NCI-H510A (cell line): Measurements from ENCODE around the gene MYOCOS.
"Not testable (repeated sequence)": the region's sequence is repeated elsewhere in the genome, so short reads cannot be mapped to it uniquely, and the experiment has no call there.

Experiments used
- DNase-seq: peaks from one replicate; lab custom pipeline; 2025; lab: John Stamatoyannopoulos, UW

Gene MYOCOS, protein sequence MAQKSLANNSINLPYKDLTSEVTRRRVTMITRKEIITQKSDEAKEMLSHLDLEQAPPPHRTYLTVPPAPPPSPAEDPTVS

DNA sequence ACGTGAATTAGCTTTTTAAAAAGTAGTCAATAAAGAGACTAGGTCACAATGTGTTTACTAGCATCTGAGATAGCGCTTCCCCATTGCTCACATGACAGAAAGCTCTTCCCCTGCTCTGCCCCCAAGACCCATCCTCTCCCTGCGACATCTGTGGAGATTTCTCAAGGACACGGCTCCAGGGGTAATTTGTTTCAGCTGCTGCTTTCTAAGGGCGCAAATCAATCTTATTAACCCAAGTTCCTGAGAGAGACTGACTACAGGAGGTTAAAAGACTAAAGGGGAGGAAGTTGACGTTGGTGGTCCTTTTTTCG is at the start of gene MYOCOS:
MYOCOS (plus strand) TSS at position 92 of the 311 bp plus-strand sequence. CDS start 1,641 bp downstream, outside the sequence.
- DNase-seq, result no peak

DNA sequence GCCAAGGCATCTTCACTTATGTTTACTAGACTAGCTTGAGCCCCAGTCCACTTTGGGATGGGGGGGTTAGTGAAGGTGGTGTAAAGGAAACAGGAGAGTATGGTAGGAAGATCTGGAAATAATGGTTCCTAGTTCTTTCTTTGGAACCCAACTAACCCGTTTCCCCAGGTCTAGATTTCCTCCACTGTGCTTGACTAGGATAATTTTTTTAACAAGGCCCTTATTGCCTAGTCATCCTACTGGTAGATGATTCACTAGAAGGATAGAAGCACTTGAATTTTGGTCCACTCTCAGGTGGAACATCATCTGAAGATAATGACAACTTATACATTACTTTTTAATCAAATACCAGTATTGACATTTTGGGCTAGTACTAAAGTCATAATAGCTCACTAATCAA is 45.9 kb upstream of the MYOCOS start:
- no peak for DNase-seq

DNA sequence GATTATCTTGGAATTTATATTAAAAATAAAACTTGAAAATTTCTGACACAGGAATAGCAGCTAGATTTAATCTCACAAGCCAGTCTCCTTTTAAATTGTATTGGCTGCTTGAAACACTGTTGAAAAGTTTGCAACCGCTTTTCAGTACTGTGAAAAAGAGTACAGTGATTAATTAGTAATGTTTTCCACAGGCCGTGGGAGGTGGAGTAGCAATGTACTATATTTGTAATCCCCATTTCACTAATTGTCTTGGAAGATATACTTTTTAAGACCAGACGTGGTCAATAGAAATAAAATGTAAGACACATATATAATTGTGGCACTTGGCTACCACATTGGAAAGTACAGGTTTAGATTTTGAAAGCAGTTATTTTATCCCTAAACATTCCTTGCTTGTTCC is 40.8 kb upstream of the MYOCOS start:
- no peak for DNase-seq

DNA sequence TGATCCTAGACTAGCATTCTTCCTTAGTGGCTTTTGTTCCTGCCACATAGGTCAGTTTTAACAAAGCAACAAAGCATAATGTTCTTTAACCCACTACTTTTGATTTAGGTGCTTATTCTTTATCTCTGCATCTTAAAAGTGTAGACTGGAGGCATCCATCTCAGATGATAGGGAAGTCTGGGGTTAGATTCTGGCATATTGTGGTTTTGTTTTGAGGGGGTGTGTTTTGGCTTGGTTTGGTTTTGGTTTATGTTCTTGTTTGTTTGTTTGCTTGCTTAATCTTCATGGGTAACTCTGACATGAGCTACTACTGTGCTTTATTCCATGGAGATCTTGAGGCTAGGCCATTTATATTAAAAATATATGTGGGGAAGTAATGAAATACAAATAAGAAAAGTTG is 40.3 kb upstream of the MYOCOS start:
- DNase-seq, result no peak

DNA sequence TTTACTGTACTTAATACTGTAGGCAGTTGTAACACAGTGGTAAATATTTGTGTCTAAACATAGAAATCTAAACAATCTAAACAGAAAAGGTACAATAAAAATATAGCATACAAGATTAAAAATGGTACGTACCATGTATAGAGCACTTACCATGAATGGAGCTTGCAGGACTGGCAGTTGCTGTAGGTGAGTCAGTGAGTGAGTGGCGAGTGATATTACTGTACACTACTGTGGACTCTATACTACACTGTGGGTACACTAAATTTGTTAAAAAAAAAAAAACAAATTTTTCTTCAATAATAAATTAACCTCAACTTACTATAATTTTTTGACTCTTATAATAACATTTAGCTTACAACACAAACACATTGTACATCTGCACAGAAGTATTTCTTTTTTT is 39.5 kb upstream of the MYOCOS start:
- no peak for DNase-seq

DNA sequence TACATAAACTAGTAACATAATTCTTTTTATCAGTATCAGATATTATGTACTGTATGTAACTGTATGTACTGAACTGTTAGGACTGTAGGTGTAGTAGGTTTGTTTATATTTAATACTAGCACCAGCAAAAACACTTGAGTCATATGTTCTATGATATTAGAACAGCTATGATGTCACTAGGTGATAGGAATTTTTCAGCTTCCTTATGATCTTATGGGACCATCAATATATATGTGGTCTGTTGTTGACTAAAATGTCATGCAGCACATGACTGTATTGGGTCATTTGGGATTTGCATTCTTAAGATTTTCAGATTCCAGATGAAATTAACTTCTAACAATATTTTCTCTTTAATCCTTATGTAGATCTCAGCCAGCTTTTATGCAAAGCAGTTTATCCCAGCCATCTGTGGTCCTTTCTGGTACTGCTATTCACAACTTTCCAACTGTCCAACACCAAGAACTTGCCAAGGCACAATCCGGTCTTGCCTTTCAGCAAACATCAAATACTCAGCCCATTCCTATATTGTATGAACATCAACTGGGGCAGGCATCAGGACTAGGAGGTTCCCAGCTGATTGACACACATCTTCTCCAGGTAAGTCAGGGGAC is 38.3 kb upstream of the MYOCOS start:
- DNase-seq, result no peak

DNA sequence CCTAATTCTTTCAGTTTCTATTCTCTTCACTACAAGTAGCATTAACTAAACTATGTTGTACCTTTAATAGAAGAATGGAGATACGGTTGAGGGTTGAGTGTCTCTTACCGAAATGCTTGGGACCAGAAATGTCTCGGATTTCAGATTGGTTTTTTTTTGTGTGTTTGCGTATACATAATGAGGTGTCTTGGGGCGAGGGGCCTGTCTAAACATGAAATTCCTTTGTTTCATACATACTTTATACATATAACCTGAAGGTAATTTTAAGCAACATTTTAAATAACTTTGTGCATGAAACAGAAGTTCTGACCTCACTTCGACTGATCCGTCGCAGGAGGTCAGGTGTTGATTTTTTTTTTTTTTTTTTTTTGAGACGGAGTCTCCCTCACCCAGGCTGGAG is 36.3 kb upstream of the MYOCOS start:
- DNase-seq, result no peak

DNA sequence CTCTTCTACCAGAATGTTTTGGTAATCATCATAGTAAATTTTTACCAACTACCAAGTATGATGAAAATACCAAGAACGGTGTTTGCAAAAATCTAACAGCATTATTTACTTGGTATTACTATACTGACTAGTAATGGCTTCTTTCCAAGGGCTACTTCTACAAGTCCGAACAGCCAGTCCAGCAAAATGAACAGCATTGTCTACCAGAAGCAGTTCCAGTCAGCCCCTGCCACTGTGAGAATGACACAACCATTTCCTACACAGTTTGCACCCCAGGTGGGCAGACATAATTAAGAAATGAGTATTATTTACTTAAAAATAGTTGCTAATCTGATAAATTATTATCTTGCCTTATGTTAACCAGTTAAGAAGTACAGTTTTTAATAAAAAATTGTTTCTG is 33.8 kb upstream of the MYOCOS start:
- DNase-seq, result no peak

DNA sequence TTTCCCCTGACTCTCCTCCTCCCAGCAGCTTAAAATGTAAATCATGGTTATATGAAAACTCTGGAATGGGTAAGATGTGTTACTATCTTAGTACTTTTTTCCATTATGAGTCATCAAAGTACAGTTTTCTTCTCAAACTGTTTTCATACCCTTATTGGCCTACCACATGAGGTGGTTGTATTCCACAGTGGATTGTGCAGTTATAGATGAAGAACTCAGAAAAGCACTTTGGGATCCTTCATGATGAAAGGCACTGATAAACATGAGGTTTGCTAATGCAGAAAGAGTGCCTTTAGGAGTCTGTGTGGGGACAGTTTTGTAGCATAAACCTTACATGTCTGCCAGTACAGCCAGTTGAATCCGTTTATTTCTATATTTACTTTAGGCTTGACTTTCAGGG is 32.0 kb upstream of the MYOCOS start:
- DNase-seq, result no peak

DNA sequence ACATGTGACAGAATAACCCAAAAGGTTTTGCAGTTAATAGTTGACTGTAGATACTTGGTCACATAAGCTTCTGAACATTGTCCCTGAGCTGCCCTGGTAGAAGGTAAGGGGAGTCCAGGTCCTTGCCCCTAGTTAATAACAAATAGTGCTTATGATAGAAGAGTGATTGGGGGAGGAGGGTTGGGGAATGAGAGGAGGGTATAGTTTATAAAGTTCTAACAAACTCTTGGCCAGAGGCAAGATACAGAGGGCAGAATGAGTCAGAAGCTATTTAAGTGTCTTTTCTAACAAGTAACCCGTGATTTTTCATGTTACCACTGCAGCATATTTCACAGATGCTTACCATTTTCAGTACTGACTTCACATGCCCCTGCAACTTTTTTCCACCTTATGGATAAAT is 26.7 kb upstream of the MYOCOS start:
- DNase-seq, result no peak

DNA sequence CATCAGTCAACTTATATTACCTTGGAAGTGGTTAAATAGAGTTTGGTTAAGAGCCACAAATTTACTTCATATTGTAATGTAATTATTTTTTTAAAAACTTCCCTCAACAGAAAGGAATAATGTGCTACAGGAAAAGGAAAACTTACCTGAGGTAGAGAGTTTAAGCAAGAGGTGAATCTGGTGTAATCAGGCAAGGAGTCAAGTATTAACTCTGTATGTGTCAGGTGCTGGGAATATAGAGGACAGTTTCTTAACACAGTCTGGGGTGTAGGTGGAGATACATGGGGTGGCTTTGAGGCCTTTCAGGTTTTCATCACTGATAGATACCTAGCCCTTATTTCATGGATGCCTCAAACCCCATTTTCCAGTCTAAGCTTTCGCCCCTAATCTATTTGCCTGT is 25.9 kb upstream of the MYOCOS start:
- DNase-seq, result no peak

DNA sequence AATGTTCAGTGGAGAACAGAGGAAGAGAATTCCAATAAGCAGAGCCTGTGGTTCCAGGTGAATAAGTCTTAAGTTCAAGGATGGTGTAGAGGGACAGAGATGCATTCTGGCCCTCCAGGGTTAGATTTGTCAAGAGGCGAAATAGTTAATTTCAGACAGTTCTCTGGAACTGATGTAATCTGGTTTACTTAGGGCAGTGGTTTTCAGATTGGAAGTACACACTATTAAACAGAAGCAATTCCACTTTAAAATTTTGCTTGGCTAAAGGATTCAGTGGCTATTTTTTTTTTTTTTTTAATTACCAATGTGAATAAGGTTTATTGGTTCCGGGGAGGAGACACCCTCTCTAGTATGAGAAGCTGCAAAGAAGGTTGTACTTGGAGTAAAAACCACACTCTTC is 25.3 kb upstream of the MYOCOS start:
- DNase-seq, result no peak

DNA sequence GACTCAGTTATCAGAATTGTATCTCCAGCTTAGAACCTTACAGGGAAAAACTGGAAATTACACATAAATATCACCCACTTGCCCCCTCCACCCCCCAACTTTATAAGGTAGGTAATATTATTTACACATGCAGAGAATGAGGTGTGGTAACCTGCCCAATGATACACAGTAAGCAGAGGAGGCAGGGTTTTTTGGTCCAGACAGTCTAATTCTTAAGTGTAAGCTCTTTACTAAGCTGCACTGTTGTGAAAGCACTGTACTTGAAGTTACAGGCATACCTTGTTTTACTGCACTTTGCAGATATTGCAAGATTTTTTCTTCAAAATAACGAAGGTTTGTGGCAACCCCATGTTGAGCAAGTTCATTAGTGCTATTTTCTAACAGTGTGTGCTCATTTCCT is 24.8 kb upstream of the MYOCOS start:
- no peak for DNase-seq

DNA sequence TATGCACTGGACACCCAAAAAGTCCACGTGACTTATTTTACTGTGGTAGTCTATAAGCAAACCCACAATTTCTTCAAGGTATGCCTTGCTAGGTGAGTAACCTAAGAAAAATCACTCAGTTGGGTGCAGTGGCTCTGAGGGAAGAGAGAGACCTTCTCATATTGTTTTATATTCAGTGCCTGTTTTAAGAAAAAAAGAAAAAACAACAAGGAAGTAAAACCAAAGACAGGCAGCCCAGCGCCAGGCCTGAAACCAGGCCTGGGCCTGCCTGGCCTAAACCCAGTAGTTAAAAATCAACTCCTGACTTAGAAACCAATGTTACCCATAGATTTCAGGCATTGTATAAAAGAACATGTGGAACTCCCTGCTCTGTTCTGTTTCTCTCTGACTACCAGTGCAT is 21.7 kb upstream of the MYOCOS start:
- not testable (repeated sequence) for DNase-seq

DNA sequence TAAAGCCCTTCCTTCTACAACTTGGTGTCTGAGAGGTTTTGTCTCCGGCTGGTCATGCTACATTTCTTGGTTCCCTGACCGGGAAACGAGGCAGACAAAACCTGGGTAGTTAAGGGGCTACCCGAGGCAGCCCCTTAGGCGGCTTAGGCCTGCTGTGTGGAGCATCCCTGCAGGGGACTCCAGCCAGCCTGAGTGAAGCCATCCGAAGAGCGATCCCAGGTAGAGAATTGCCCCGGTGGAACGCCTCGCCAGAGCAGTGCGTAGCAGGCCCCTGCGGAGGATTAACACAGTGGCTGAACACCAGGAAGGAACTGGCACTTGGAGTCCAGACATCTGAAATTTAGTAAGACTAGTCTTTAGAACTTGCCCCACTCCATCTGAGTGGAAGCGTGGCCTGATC is 21.2 kb upstream of the MYOCOS start:
- DNase-seq, result no peak

DNA sequence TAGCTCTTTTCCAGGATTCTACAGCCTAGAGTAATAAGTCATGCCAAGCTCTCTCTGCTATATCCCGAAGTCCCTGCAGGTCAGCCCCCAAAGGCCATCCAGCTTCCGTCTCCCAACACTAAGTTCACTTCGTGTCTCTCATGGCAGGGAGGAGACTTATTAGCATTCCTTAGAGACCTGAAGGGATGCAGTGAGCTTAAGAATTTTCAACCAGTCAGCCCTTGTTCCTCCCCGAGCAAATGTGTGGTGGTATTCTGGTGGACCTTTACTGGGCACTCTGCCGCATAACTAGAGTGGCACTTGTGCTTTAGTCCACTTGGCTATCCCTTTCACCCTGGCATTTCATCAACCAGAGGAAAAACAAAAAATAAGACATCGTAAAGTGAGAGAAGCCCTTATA is 19.0 kb upstream of the MYOCOS start:
- DNase-seq, result not testable (repeated sequence)

DNA sequence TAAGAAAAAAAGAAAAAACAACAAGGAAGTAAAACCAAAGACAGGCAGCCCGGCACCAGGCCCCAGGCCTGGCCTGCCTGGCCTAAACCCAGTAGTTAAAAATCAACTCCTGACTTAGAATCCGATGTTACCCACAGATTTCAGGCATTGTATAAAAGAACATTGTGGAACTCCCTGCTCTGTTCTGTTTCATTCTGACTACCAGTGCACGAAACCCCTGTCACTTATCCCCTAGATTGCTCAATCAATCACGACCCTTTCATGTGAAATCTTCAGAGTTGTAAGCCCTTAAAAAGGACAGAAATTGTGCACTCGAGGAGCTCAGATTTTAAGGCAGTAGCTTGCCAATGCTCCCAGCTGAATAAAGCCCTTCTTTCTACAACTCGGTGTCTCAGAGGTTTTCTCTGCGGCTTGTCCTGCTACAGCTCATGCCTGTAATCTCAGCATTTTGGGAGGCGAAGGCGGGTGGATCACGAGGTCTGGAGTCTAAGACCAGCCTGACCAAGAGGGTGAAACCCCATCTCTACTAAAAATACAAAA is 15.6 kb upstream of the MYOCOS start:
- DNase-seq, result no peak

DNA sequence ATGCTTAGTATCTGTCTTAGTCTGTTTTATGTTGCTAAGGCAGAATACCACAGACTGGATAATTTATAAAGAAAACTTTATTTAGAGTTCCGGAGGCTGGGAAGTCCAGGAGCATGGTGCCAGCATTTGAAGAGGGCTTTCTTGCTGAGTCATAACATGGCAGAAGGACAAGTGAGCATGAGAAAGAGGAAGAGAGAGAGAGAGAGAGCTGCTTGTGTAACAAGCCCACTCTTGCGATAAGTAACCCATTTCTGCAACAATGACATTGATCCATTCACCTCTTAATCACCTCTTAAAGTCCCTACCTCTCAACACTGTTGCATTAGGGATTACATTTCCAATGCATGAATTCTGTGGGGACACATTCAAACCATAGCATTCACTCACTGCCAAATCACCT is 11.7 kb upstream of the MYOCOS start:
- no peak for DNase-seq

DNA sequence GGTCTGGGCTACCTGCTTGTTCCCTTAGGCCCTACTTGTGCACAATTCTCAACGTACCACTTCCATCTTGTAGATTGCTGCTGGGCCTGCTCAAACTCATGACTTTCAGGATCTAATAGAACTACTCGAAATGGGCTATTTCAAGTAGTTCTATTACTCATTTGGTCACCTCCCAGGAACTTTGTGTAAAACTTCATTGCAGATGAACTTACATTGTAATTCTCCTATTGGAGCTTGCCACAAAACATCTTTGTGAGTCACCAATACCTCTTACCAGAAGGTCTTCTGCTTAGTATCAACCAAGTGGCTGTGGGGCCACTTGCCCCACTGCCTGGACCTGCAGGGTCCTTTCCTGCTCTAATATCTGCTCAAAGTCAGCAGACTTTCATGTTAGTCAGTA is 10.7 kb upstream of the MYOCOS start:
- DNase-seq, result no peak

DNA sequence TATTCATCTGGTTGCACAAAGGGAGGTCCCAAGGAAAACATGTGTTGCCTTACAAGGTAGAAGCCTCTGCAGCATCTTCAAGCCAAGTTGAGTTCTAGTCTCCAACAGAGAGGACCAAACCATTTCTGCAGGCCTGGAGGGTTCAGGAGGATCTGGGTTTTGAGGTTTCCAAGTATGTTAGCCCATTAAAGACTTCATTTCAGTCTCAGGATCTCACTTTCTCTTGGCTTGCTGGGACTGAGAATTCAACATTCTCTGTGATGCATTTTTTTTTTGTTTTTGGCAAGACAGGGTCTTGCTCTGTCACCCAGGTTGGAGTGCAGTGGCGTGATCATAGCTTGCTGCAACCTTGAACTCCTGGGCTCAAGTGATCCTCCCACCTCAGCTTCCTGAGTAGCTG is 8.8 kb upstream of the MYOCOS start:
- no peak for DNase-seq

DNA sequence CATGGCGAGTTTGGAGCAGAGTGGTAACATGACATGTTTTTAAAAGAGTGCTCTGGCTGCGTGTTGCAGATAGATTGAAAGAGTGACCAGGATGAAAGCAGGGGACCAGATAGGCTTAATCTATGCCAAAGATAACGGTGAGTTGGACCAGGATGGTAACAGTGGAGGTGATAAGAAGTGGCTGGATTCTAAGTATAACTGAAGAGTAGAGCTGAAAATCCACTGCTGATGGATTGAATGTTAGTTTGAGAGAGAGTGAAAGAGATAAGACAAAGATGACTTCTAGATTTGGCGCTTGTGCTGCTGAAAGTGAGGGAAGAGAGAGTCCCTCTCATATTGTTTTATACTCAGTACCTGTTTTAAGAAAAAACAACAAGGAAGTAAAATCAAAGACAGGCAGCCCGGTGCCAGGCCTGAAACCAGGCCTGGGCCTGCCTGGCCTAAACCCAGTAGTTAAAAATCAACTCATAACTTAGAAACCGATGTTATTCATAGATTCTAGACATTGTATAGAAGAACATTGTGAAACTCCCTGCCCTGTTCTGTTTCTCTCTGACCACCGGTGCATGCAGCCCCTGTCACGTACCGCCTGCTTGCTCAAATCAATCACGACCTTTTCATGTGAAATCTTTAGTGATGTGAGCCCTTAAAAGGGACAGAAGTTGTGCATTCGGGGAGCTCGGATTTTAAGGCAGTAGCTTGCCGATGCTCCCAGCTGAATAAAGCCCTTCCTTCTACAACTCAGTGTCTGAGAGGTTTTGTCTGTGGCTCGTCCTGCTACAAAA is 6.7 kb upstream of the MYOCOS start:
- DNase-seq, result not testable (repeated sequence)

DNA sequence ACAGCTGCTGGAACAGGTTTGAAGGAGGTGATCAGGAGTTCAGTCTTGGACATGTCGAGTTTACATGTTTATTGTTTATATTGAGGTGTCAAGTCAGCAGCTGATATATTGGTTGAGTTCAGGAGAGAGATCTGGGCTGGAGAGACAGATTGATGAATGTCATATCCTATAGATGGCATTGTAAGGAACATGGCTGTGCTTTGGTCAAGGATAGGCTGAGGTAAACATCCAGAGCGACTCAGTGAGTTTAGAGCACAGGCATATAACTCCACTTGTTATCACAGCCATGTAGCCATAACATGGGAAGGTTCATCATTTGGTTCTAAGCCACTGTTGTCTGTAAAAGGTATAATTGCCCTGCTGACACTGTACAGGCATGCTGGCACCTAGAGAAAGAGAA is 5.5 kb upstream of the MYOCOS start:
- no peak for DNase-seq

DNA sequence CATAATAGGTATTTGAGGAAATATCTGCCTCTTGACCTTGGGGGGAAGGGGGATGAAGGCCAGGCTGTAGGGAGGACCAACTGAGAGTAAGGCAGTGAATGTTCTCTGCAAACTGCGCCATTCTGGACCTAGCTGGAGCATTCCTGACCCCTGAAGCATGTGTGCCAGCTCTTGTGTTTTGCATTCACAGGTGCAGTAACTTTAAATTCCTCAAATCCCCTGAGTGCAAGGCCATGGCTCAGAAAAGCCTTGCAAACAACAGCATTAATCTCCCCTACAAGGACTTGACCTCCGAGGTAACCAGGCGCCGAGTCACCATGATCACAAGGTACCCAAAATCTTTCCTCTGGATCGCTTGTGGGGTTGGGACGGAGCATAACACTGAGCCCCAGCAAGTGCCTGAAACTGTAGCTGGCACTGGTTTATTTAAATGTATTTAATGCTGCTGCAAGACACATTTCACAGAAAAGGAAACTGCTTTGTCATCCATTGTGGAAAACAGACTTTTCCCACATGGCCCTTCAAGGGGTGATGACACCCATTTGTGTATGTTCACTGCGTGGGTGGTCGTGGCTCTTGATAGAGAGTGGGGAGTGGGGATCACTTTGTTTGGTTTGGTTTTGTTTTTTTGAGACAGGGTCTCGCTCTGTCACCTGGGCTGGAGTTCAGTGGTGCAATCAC is 1.7 kb downstream of the MYOCOS start:
- no peak for DNase-seq
